ENCODE data around the gene PPA1. TPM values are rescaled to one million over a fixed set of nuclear protein-coding genes. Genes with fewer than 3 reads are reported as not detected.
A peak's percentile ranks its signal among the peaks of the same experiment; 100 is the strongest.

The PPA1 gene
- total and polyA plus RNA-seq, 2 donors (not counting 3 experiments of a cell fraction or from before 2014, with no cell fraction given), result 63.5 to 140 TPM

DNA sequence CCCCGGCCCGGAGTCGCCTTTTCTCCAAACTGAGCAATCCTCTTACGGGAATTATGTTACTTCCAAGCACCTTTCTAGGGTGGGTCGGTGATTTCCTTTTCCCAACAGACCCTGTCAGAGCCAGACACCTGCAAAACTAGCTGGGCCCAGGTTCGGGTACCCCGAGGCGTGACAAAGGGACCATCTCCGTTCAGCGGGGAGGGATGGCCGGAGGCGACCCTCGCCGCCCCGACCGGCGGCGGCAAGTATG, 445 bp downstream of the PPA1 start:
- peaks cover 11% of the 10 kb centered on the region for H3K4me1 ChIP-seq (ENCODE audit: control insufficient read depth, extremely low read depth, insufficient read depth, low read length)
- peak overlapping the region; percentile 93 for H2AFZ ChIP-seq (ENCODE audit: low read depth, low read length)
- H3K27me3 ChIP-seq (ENCODE audit: control insufficient read depth in 2 of 2, insufficient read depth in 2 of 2, low read length in 2 of 2), result no peaks in the 10 kb centered on the region
- TF ChIP-seq GATA2 (IDR thresholded peaks at IDR 0.05; ENCODE audit: insufficient read depth, insufficient read length, low read depth, low read length) (no peak), JUN (IDR thresholded peaks at IDR 0.05; ENCODE audit: borderline replicate concordance, insufficient read depth, insufficient read length, low read depth) (no peak), POLR2AphosphoS5 (IDR thresholded peaks at IDR 0.05; ENCODE audit: insufficient read depth, low read depth, low read length) (no peak), FOS (IDR thresholded peaks at IDR 0.05; ENCODE audit: borderline replicate concordance, insufficient read depth, low read length) (no peak), POLR2A (IDR thresholded peaks at IDR 0.05; ENCODE audit: low read depth, low read length) (no peak), MYC (IDR thresholded peaks at IDR 0.05; ENCODE audit: low read depth, low read length) (no peak)
- TF ChIP-seq, protein P1, sequence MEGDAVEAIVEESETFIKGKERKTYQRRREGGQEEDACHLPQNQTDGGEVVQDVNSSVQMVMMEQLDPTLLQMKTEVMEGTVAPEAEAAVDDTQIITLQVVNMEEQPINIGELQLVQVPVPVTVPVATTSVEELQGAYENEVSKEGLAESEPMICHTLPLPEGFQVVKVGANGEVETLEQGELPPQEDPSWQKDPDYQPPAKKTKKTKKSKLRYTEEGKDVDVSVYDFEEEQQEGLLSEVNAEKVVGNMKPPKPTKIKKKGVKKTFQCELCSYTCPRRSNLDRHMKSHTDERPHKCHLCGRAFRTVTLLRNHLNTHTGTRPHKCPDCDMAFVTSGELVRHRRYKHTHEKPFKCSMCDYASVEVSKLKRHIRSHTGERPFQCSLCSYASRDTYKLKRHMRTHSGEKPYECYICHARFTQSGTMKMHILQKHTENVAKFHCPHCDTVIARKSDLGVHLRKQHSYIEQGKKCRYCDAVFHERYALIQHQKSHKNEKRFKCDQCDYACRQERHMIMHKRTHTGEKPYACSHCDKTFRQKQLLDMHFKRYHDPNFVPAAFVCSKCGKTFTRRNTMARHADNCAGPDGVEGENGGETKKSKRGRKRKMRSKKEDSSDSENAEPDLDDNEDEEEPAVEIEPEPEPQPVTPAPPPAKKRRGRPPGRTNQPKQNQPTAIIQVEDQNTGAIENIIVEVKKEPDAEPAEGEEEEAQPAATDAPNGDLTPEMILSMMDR (IDR thresholded peaks at IDR 0.05; ENCODE audit: extremely low read depth in 1 of 2, insufficient read depth in 1 of 2, low read depth in 1 of 2, low read length in 2 of 2), result no peak
- TF ChIP-seq, protein P2, sequence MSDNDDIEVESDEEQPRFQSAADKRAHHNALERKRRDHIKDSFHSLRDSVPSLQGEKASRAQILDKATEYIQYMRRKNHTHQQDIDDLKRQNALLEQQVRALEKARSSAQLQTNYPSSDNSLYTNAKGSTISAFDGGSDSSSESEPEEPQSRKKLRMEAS (IDR thresholded peaks at IDR 0.05; ENCODE audit: insufficient read depth, insufficient read length), result no peak
- H3K9ac ChIP-seq (replicated peaks; ENCODE audit: extremely low read depth, insufficient read depth, low read length), result peak overlapping the region; percentile 80
- H3K9me1 ChIP-seq (replicated peaks; ENCODE audit: control insufficient read depth, extremely low read depth, insufficient read depth, low read length), result no peaks in the 10 kb centered on the region
- H3K4me3 ChIP-seq (replicated peaks in 1 of 3; ENCODE audit: insufficient read depth in 1 of 3, low read depth in 1 of 3, low read length in 3 of 3), result peak overlapping the region; percentile 72 to 91 (median 80)
- no peaks in the 10 kb centered on the region for H4K20me1 ChIP-seq (replicated peaks; ENCODE audit: control insufficient read depth, extremely low read depth, insufficient read depth, low read length)
- H3K4me2 ChIP-seq (ENCODE audit: insufficient read depth, low read length), result peak overlapping the region; percentile 82
- ChIA-PET POLR2A (interaction anchor here (0.6 to 1.5 kb wide), 3 partner anchors 11 to 132 kb away, joined by 3 to 6 read pairs (median 3); partner anchors contain the start of gene SAR1A), CTCF (interaction anchor here (0.9 to 4.5 kb wide), 14 partner anchors 9 to 171 kb away, joined by 3 to 50 read pairs (median 5); partner anchors contain the start of genes EIF4EBP2 and TYSND1)
- BruUV-seq (replicated peaks), result TSS peak; percentile 89
- peak overlapping the region; percentile 58 for H3K27ac ChIP-seq (ENCODE audit: insufficient read depth, low read depth, low read length)
- H3K36me3 ChIP-seq (ENCODE audit: control insufficient read depth in 2 of 2, extremely low read depth in 1 of 2, insufficient read depth in 2 of 2, low read length in 2 of 2), result peaks cover 0 to 5% of the 10 kb centered on the region in 2 experiments
- dilution Hi-C loops (cut with MboI; ENCODE audit: extremely low pct_ligation_motif_present, low sequenced_read_pairs) (no loop called here), intact Hi-C loops (cut with micrococcal nuclease) (loop anchor here (1.0 to 5.0 kb wide), 5 partner anchors 62 to 150 kb away; partner anchors contain the start of genes LRRC20, SAR1A and TYSND1)
- peaks cover 43% of the 10 kb centered on the region for H3K79me2 ChIP-seq (ENCODE audit: control insufficient read depth, insufficient read depth, low read length)
- no peaks in the 10 kb centered on the region for H3K9me3 ChIP-seq (replicated peaks; ENCODE audit: control insufficient read depth, insufficient read depth, low read length)
- FAIRE-seq, result no peak
- no peak for DNase-seq (ENCODE audit: low read depth, low spot score)
